Activated B cell treated with CpG ODN at 0.5 μM for 24 hours (primary cell): Measurements from ENCODE around the gene MSX2. TPM values are rescaled to one million over a fixed set of nuclear protein-coding genes. Genes with fewer than 3 reads are reported as not detected.

Source experiments
- ATAC-seq: fragments of 200-7000 bp; cut with Tn5 transposase; one replicate; pipeline ENCODE4 v1.10.0; 2021; ENCODE audit warnings: low read depth, mild to moderate bottlenecking, moderate library complexity
- CTCF ChIA-PET: fragments of 350-600 bp; sonication (Branson Sonifier 250); formaldehyde crosslinking; loops from one replicate; lab custom pipeline; 2021; ENCODE audit warnings: antibody characterized with exemption; lab: Charles Lee
- POLR2A ChIA-PET: fragments of 350-600 bp; sonication (Branson Sonifier 250); formaldehyde crosslinking; loops from one replicate; lab custom pipeline; 2021; ENCODE audit warnings: antibody characterized with exemption; lab: Charles Lee
- DNase-seq: peaks from one replicate; pipeline ENCODE4 v3.0.0; 2022
- H3K27ac Mint-ChIP-seq: one replicate; pipeline ENCODE4 v1.8.0; 2020; ENCODE audit warnings: mixed read lengths
- H3K27me3 Mint-ChIP-seq: one replicate; pipeline ENCODE4 v1.8.0; 2021; ENCODE audit warnings: mixed read lengths
- H3K36me3 Mint-ChIP-seq: one replicate; pipeline ENCODE4 v1.8.0; 2021; ENCODE audit warnings: low read depth, mixed read lengths
- H3K4me1 Mint-ChIP-seq: one replicate; pipeline ENCODE4 v1.8.0; 2021; ENCODE audit warnings: mixed read lengths
- H3K4me3 Mint-ChIP-seq: one replicate; pipeline ENCODE4 v1.8.0; 2020; ENCODE audit warnings: mild to moderate bottlenecking, mixed read lengths
- H3K9me3 Mint-ChIP-seq: one replicate; pipeline ENCODE4 v1.8.0; 2020; ENCODE audit warnings: mixed read lengths
- CTCF ChIP-seq: fragments of 200-600 bp; IDR thresholded peaks from one replicate; pipeline ENCODE4 v1.8.0; 2022; ENCODE audit warnings: antibody characterized with exemption, mild to moderate bottlenecking
- intact Hi-C: fragments of 100-400 bp; cut with micrococcal nuclease; formaldehyde crosslinking; loops from one replicate; pipeline ENCODE4 v1.15.1; 2024
- total RNA-seq: library from RNA; stranded (reverse); gene quantifications from 2 replicates; pipeline ENCODE4 v1.2.3, GENCODE V29; 2022

Gene MSX2
- total RNA-seq, 1 donor from 2014 or later = not detected

- POLR2A ChIA-PET = no interaction called here
- H3K9me3 Mint-ChIP-seq = peaks cover 6% of the 10 kb centered on the region
- no peak overlapping the region for H3K27ac Mint-ChIP-seq
- no peak for DNase-seq
- intact Hi-C loops = no loop called here
- no peaks in the 10 kb centered on the region for H3K36me3 Mint-ChIP-seq
- CTCF ChIA-PET = no interaction called here
- no peak for TF ChIP-seq CTCF
- H3K27me3 Mint-ChIP-seq = no peaks in the 10 kb centered on the region
- no peak overlapping the region for H3K4me3 Mint-ChIP-seq
- H3K4me1 Mint-ChIP-seq = no peaks in the 10 kb centered on the region
- ATAC-seq = no peak
Observed at GRCh38 chr5:174777583-174777982, 53.2 kb downstream of the MSX2 start.
